ENCODE measurements around the gene MCOLN1.

MCOLN1 gene

DNA sequence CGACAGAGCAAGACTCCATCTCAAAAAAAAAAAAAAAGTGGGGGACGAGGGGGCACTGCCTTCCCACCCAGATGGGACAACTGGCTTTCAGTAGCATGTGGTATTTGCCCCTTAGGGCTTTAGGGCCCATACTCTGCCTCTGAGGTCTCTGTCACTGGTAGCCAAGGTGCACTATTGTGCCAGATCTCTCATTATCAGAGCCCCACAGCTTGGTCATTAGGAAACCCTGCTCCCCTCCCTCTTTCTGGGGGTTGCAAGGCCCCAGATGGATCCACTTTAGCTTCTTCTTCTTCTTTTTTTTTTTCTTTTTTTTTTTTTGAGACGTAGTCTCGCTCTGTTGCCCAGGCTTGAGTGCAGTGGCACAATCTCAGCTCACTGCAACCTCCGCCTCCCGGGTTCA, 17.7 kb upstream of the MCOLN1 start:
- DNase-seq, result no peak

DNA sequence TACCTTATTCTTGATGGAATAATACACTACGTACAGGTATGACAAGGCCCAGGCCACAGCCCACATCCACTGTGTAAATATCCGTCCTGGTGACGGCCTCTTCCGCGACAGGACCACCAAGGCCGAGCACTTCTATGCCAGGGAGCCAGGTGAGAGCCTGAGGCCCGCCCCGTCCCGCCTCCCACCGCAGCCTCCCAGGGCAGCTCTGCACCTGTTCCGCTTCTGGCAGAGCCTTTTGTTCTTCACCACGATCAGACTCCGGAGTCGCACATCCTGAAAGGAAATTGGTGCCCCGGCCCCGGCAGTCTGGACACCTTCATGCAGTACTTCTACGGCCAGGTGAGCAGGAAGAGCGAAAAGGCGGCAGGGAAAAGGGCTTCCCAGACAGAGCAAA, 17.1 kb upstream of the MCOLN1 start:
- DNase-seq, result no peak

DNA sequence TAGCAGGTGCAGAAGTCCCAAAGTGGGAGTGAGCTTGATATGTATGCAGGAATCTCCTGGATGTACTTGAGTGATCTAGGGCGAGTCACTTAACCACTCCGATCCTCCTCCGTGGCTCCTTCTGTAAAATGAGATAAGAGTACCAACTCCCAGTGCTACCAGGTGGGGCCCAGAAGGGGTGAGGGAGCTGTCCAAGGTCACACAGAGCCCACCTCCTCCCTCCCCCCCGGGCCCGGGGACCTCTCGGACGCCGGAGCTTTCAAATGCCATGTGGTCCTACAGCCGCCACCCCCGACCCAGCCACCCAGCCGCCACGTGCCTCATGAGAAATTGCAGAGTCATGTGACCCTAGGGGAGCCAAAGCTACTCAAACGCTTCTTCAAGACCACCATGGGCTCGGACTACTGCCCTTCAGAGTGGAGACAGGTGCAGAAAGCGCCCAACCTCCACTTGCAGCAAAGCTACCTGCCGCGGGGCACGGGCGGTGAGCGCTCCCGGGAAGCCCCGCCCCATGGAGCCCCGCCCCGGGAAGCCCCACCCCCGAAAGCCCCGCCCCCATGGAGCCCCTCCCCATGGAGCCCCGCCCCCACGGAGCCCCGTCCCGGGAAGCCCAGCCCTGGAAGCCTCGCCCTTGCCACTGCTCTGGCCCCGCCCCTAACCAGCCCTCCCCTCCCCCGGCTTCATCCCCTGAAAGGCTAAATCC, 16.6 kb upstream of the MCOLN1 start:
- no peak for DNase-seq

DNA sequence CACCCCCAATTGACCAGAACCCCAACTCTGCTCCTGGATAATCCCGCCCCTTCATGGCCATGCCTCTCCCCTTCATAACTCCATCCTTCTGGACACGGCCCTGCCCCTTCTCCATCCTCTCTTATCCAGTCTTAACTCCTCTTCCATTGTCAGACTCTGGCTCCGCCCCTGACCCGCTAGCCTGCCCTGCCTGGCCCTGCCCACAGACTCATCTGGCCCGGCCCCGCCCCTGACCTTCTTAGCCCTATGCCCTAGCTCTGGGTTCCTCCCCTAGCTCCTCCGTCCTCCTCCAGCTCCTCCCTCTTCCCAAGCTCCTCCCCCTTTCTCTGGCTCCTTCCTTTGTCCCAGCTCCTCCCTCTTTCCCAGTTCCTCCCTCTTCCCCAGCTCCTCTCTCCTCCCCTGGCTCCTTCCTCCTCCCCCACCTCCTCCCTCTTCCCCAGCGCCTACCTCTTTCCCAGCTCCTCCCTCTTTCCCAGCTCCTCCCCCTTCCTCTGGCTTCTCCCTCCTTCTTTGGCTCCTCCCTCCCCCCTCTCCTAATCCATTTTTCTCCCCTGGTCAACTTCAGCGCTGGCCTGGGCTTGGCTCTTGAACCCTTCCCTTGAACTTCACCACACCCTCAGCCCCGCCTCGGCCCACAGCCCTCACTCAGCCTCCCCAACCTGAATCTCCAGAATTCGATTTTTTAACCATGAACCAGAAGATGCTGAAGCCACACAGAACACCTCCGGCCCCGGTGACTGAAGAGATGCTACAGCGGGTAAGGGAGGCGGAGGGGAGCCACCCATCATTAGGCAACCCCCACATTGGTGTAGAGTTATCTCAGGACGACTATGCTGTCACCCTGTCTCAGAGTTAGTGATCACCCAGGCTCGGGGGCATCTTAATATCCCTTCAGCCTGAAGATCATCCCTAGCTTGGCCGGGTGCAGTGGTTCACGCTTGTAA, 15.8 kb upstream of the MCOLN1 start:
- no peak for DNase-seq

DNA sequence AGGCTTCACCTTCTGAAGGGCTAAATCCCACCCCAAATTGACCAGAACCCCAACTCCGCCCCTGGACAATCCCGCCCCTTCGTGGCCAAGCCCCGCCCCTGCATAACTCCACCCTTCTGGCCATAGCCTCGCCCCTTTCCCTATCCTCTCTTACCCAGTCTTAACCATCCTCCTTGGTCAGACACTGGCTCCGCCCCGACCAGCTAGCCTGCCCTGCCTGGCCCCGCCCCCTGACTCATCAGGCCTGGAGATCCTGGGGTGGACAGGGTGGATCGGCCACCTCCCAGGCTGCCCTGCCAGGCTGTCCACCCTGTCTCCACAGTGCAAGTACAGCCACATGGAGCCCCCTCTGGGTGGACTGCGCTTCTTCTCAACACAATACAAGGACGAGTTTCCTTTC, 14.5 kb upstream of the MCOLN1 start:
- no peak for DNase-seq

- DNase-seq, result no peak
Observed at GRCh38 chr19:7509625-7510024, 12.8 kb upstream of the MCOLN1 start.

DNA sequence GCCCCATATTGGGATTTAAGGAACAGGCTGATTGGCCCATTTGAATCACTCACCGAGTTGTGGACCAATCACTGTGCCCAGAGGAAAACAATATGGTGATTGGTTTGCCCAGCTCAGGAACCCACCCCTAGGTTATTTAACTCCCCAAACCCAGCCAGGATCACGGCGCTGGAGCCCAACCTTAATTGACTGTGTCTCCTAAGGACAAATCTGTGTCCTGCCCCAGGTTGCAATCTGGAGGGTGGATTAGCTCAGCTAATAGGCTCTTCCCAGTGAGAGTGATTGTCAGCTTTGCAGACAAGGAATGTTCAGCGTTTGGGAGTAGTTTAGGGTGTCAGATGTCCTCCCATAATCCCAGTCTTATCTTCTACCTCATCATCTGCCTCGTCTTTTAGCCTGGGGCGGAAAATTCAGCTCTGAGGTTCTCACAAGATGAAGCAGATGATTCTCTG, 10.0 kb upstream of the MCOLN1 start:
- no peak for DNase-seq

DNA sequence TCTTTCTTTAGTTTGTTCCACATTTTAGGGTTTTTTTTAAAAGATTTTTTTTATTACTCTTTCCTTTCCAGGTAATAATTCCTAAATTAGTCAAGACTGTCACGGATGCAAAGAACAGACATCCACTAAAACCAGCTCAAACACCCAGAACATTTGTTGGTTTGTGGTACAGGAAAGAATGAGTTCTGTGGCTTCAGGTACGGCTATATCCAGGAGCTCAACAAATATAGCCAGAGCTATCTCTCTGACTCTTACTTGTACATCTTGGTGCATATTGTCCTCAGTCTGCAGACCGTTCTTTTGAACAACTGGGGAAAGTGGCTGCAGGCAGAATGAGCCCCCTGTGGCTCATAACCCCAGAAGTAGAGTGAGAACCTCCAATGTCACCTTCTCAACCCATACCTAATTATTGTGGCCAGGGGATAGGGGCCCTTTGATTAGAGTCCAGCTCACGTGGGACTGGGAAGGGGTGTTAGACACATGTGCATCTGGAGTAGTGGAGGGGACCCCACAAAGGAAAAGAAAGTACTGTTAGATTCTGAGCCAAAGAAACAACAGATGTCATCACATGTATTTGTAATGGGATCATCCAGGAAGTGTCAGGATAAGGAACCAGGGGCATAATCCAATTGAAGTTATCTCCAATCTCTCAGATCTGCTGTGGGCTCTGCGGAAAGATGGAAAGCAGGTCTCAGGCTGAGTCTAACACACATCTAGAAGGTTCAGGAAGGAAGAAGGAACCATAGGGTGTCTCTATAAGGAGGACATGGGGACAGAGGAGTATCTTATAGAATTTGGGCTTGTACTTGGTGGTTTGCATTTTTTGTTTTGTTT, 8.4 kb upstream of the MCOLN1 start:
- DNase-seq, result no peak

GRCh38 chr19:7515110-7515644, 7.2 kb upstream of the MCOLN1 start:
- DNase-seq, result no peak

DNA sequence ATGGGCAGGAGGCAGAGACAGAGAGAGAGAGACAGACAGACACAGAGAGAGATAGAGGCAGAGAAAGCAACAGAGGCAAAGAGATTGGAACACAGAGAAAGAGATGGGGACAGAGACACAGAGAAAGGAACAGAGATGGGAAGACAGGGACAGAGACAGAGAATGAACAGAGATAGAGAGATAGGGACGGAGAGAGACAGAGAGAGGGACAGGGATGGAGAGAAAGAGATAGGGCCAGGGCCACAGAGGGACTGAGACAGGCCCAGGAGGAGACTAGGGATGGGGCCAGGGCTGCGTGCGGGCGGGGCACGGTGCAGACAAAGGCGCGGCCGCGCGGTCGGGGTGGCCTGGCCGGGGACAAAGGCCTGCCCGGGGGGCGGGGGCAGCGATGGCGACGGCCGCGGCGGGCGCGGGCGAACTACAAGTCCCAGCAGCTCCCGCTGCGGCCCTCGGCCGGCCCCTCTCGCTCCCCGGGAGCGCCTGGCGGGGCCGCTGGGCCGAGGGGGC, 6.7 kb upstream of the MCOLN1 start, which contains the start of gene ZNF358:
TSS of gene ZNF358 (plus strand) at position 459 of the 507 bp plus-strand sequence. CDS start 3,140 bp downstream, outside the sequence.
- peak; percentile 87 for DNase-seq

- no peak for DNase-seq
Observed at GRCh38 chr19:7516333-7516732, 6.1 kb upstream of the MCOLN1 start.

DNA sequence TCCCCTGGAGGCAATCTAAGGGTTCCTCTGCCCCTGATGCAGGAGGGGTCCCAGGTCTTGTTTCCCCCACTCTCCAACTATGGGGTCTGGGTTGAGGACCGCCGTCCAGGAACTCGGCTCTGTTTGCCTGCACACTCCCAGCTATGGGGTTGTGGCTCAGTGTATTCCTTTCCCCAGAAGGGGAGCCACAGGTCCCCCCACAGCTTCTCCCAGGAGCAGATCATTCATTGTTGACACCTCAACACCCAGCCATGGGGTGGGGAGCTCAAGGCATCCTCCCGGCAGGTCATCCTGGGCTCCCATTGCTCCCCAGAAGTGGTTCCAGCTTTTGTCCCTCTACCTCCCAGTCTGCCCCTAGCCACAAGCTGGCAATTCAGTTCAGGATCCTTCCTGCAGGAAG, 5.5 kb upstream of the MCOLN1 start:
- no peak for DNase-seq

DNA sequence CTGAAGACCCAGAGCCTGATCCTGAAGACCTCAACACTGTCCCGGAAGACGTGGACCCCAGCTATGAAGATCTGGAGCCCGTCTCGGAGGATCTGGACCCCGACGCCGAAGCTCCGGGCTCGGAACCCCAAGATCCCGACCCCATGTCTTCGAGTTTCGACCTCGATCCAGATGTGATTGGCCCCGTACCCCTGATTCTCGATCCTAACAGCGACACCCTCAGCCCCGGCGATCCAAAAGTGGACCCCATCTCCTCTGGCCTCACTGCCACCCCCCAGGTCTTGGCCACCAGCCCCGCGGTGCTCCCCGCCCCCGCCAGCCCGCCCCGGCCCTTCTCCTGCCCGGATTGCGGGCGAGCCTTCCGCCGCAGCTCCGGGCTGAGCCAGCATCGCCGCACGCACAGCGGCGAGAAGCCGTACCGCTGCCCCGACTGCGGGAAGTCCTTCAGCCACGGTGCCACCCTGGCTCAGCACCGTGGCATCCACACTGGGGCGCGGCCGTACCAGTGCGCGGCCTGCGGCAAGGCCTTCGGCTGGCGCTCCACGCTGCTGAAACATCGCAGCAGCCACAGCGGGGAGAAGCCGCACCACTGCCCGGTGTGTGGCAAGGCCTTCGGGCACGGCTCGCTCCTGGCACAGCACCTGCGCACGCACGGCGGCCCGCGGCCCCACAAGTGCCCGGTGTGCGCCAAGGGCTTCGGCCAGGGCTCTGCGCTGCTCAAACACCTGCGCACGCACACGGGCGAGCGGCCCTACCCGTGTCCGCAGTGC, 2.9 kb upstream of the MCOLN1 start:
- DNase-seq, result no peak

GRCh38 chr19:7520131-7521051, 2.0 kb upstream of the MCOLN1 start:
- no peak for DNase-seq

DNA sequence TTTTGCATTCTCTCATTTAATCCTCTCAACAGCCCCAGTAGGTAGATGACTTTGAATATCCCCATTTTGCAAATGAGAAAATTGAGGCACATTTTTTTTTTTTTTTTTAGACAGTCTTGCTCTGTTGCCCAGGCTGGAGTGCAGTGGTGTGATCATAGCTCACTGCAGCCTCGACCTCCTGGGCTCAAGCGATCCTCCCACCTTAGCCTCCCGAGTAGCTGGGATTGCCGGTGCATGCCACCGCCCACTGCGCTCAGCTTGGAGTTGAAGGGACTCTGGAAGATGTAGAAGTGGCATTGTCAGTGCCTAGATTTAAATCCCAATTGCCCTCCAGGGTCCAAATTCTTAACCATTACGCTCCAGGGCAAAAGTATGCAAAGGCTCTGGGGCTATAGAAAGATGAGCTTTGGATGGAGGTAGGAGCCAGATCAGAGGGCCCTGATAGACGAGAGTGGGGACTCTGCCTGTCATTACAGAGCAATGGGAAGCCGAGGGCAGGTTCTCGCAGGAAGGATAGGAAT, 813 bp upstream of the MCOLN1 start:
- DNase-seq, result no peak

- no peak for DNase-seq
Observed at GRCh38 chr19:7522923-7523667, 671 bp downstream of the MCOLN1 start.

- no peak for DNase-seq
Observed at GRCh38 chr19:7524523-7524922, 2.1 kb downstream of the MCOLN1 start.

- DNase-seq, result no peak
Observed at GRCh38 chr19:7524992-7525739, 2.7 kb downstream of the MCOLN1 start.
